RKO (cell line): ENCODE measurements around the gene NR2F1-AS1.

Source experiments
- DNase-seq: peaks from one replicate; pipeline ENCODE4 v3.0.0-alpha.2; 2016; ENCODE audit warnings: low spot score

The NR2F1-AS1 gene

GRCh38 chr5:93603078-93603792 is 22.2 kb upstream of the NR2F1-AS1 start:
- DNase-seq: no peak

DNA sequence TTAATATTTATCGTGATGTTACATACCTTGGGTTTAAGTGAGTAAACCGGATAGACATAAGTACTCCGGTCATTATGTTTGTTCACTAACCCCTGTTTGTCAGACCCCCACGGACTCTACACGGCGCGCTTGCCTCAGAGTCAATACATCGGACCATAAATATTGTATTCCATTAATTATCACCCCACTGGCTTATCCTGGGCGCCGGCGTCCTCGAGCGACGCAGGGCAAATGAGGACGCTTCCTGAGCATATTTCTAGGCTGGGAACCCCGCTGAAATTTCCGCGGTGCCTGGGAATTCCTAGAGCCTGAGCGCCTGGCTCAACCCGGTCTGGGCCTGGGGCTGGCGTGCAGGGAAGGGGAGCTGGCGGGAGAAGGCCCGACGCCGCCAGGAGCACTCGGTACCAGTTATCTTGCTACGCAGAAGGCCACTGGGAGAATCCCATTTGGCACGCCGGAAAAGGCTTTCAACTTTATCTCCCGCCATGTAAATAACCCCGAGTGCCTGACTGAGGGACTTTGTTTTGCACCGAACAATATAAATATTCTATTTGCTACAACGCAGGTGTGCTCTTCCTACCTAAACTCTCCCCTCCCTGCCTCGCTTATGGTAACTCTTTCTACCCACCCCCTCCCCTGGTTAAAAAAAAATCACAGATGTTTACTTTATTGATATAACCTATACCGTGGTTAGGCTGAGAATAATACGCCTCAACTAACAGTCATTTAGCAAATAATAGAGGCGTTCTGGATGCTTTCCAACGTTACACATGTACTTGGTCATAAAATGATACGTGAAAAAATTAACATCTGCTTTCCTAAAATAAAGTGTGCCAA is 21.4 kb upstream of the NR2F1-AS1 start:
- DNase-seq: no peak

- no peak for DNase-seq
Measured at GRCh38 chr5:93601802-93602155, 20.8 kb upstream of the NR2F1-AS1 start.

GRCh38 chr5:93601071-93601801 is 20.2 kb upstream of the NR2F1-AS1 start:
- DNase-seq: no peak

- no peak for DNase-seq
Measured at GRCh38 chr5:93600409-93601070, 19.5 kb upstream of the NR2F1-AS1 start.

- no peak for DNase-seq
Measured at GRCh38 chr5:93599399-93600120, 18.5 kb upstream of the NR2F1-AS1 start.

DNA sequence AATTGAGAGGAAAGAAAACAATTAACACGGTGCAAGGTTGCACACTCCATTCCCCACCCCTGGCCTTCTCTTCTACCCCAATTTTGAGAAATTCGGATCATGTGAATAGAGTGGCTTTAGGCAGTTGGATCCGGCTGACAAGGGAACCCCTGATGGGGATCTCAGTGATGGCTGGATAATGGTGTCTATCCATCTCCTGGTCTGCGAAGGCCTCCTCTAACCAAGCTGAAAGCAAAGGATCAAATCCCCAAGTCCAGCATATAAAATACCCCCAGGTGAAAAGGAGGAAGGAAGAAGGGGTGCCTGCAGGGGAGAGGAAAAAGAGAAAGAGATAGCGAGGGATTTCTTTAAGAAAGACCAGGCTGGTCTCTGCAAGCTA is 18.0 kb upstream of the NR2F1-AS1 start:
- no peak for DNase-seq

GRCh38 chr5:93598091-93599000 is 17.3 kb upstream of the NR2F1-AS1 start:
- DNase-seq: no peak

GRCh38 chr5:93596676-93597490 is 15.9 kb upstream of the NR2F1-AS1 start:
- DNase-seq: no peak

GRCh38 chr5:93596310-93596675 is 15.3 kb upstream of the NR2F1-AS1 start:
- no peak for DNase-seq

GRCh38 chr5:93595420-93596147 is 14.6 kb upstream of the NR2F1-AS1 start:
- no peak for DNase-seq

GRCh38 chr5:93594591-93595419 is 13.8 kb upstream of the NR2F1-AS1 start:
- DNase-seq: no peak

GRCh38 chr5:93593476-93594131 is 12.6 kb upstream of the NR2F1-AS1 start:
- no peak for DNase-seq

- no peak for DNase-seq
Measured at GRCh38 chr5:93592883-93593282, 11.9 kb upstream of the NR2F1-AS1 start.

DNA sequence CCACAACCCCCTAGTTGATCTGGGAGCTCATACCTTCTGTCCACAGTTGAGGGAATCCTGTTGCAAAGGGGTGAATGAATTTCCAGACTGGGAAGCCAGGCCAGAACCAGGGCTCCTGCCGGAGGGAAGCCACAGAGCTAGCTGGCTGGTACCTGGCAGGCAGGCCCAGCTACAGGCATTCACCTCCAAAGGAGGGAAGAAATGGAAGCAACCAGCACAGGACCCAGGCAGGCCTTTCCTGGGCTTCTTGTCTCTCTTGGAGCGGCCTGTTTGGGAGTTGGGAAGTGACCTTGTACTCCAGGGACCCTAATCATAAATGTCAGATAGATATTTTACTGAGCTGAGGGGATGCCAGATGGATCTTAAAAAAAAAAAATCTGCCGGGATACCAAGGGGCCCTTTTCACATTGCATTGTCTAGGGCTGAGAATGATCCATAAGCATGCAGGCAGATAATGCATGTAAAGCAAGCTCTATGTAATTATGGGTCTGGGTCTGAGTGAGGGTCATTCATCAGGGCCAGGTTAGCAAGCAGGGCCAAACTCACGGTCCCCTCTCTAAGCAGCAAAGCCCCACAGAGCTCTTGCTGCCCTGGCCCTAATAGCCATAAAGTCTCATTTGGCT is 10.4 kb upstream of the NR2F1-AS1 start:
- no peak for DNase-seq

GRCh38 chr5:93590493-93590892 is 9.5 kb upstream of the NR2F1-AS1 start:
- DNase-seq: no peak

- peak; percentile 48 for DNase-seq
Measured at GRCh38 chr5:93589829-93590215, 8.8 kb upstream of the NR2F1-AS1 start.
